ENCODE measurements around the gene SLC27A4.
"Not testable (repeated sequence)": the region's sequence is repeated elsewhere in the genome, so short reads cannot be mapped to it uniquely, and the experiment has no call there.

SLC27A4 gene

GRCh38 chr9:128325629-128326028 is 14.7 kb upstream of the SLC27A4 start:
- DNase-seq: no peak

GRCh38 chr9:128333451-128333869 is 6.9 kb upstream of the SLC27A4 start:
- DNase-seq: no peak

DNA sequence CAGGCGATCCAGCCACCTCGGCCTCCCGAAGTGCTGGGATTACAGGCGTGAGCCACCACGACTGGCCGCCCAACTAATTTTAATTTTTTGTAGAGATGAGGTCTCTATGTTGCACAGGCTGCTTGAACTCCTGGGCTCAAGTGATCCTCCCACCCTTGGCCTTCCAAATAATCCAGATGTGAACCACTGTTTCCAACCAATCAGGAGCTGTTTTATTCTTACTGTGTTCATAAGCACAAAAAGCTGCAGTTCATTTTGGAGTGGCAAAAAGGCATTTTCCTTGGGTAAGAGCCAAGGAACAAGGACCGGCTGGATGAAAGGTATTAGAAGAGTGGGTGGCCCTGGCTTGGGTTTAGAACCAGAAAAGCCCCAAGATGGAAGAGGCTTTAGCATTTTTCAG is 5.2 kb upstream of the SLC27A4 start:
- DNase-seq: no peak

GRCh38 chr9:128335914-128336313 is 4.4 kb upstream of the SLC27A4 start:
- no peak for DNase-seq

GRCh38 chr9:128337936-128338335 is 2.4 kb upstream of the SLC27A4 start:
- no peak for DNase-seq

DNA sequence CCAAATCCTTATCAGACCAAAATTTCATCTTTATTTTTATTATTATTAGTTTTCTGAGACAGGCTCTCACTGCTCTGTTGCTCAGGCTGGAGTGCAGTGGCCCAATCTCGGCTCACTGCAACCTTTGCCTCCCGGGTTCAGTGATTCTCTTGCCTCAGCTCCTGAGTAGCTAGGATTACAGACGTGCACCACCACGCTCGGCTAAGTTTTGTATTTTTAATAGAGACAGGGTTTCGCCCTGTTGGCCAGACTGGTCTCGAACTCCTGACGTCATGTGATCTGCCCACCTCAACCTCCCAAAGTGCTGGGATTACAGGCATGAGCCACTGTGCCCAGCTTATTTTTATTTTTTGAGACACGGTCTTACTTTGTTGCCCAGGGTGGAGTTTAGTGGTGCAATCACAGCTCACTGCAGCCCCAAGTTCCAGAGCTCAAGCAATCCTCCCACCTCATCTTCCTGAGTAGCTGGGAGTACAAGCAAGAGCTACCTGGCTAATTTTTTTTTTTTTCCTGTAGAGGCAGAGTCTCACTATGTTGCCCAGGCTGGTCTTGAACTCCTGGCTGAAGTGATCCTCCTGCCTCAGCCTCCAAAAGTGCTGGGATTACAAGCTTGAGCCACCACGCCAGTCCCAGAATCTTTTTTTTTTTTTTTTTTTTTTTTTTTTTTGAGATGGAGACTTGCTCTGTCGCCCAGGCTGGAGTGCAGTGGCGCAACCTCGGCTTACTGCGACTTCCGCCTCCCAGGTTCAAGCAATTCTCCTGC is 1.3 kb upstream of the SLC27A4 start:
- DNase-seq: not testable (repeated sequence)

- DNase-seq: no peak
Measured at GRCh38 chr9:128340691-128341434, 536 bp downstream of the SLC27A4 start.

- DNase-seq: peak; percentile 55
Measured at GRCh38 chr9:128341435-128341849, 1.1 kb downstream of the SLC27A4 start.

- DNase-seq: no peak
Measured at GRCh38 chr9:128342971-128343680, 2.8 kb downstream of the SLC27A4 start.

DNA sequence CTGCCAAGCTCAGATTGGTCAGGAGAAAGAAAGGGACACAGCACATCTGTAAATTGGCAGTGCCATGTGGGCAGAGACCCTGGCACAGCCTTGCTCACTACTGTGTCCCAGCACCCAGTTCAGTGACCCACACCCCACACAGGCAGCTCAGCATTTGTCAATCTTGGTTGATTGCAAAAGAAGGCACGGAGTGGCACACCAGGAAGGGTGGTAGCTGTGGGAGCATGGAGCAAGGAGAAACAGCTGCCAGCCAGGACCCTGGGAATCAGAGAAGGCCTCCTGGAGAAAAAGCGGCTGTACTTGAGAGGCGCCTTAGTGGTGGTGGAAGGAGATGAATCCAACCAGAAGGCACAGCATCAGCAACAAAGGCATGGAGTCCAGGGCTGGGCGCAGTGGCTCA is 3.5 kb downstream of the SLC27A4 start:
- no peak for DNase-seq

- DNase-seq: no peak
Measured at GRCh38 chr9:128344931-128345605, 4.7 kb downstream of the SLC27A4 start.

DNA sequence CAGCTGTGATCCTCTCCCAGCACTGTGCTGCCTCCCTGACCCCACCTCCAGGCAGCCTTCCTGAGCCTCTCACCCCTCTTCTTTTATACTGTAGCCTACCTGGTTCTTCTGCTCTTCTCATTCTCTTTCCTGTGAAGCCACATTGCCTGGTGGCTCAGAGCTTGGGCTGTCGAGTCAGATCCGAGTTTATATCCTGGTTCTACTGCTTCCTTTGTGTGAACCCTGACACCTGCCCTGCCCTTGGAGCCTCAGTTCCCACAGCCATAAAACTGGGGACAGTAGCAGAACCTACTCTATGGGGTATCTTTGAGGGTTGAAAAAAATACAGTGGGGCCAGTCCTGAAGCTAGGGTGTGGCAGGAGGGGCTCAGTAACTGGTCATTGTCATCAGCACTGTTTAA is 8.8 kb downstream of the SLC27A4 start:
- no peak for DNase-seq

GRCh38 chr9:128349772-128350171 is 9.4 kb downstream of the SLC27A4 start:
- DNase-seq: no peak

GRCh38 chr9:128355451-128355850 is 15.1 kb downstream of the SLC27A4 start:
- no peak for DNase-seq

GRCh38 chr9:128358090-128358489 is 17.8 kb downstream of the SLC27A4 start:
- no peak for DNase-seq

DNA sequence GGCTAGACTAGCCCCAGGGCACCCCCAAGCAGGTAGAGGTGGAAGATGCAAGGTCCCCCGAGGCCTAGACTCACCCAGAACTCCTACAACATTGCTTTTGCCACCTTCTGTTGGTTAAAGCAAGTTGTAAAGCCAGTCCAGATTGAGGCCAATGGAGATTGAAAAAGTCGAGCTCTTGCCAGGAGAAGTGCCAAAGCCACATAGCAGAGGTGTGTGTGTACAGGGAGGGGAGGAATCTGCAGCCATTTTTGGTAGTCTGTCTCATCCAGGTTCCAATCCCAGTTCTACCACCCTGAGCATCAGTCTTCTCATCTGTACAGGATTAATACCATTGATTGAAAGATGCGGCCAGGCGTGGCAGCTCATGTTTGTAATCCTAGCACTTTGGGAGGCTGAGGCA is 18.5 kb downstream of the SLC27A4 start:
- no peak for DNase-seq

- DNase-seq: no peak
Measured at GRCh38 chr9:128360826-128361225, 20.5 kb downstream of the SLC27A4 start.

DNA sequence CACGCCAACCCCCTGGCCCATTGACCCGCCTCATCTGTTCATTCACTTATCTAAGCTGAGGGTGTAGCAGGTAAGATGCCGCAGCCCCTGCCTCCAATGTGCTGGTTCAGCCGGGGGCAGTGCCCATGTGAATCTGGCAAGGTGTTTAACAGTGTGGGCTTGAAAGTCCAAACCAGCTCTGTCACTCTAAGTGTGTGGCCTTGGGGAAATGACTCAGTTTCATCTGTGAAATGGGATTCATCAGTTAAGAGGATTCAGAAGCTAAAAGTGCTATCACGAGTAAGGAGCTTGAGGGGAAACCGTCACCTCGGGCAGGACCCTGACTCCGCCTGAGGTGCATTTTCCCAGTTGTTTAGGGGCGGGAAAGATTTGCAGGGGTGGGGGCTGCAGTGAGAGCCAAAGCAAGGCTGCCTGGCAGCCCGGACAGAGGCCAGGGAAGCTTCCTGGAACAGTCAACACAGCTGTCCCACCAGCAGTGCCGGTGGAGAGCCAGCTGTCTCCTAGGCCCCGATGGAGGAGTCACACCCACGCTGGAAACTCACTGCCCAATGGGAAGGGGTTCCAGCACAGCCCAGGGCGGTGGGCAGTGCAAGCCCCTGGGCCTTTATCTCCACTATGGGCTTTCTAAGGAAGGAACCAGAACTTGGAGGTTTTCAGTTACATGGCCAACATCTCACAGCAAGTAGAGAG is 21.1 kb downstream of the SLC27A4 start:
- no peak for DNase-seq

DNA sequence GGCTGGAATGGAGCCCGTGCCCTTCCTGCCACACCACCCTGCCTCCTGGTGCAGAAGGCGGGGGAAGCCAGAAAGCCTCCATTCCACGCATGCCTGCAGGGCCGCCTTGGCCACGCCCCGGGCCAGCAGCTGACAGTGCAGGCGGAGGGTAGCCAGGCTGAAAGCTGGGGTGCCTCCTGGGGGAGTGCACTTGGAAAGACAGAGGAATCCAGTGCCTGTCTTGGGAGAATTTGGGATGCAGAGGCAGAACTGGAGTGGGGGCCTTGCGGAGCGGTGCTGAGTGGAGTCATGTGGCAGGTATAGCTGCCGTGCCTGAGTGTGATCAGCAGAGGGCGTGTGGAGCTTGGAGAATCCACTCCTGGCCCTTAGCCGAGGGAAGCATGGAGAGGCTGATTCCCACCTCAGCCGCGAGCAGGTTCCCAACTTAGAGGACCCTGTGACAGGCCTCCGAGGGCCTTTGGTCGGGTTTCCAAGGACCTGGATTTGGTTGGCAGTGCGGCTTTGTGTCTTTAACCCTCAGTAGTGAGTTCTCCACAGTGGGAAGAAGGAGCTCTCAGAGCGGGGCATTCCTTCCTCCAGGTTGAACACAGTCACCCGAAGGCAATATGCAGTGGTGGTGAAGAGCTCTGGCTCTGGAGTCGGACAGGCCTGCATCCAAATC is 21.8 kb downstream of the SLC27A4 start:
- DNase-seq: peak; percentile 64

DNA sequence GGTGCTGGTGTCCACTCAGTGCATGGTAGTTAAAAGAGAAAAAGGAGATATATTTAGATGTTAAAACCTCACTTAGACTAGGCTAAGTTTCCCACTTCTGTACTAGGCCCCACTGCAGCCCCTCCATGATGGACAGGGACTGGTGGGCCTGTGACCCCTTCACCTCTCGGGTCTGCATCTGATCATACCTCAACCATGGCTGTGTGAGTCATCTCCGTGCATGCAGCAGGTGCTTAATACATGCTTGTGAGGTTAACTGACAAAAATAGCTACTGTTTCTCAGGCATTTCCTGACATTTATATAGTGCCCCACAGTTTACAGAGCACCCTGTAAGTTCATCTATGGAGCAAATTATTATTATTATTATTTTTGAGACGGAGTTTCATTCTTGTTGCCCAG is 22.4 kb downstream of the SLC27A4 start:
- DNase-seq: no peak

DNA sequence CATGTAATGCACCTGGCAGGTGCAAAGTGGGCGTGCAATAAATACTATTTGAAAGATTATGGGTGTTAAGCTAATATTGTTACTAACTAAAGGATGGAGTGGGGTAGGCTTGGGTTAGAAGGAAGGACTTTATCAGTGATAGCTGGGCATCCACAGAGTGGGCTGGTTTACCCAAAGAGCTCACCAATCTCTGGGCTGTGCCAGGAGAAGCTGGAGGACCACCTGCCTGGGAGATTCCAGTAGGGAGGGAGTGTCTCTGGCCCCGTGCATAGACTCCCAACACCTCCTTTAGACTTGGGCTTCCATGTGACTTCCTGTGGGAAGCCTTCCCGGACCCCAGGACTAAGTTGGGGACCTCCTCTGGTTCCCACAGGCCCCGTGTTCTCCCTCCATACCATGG is 25.2 kb downstream of the SLC27A4 start:
- no peak for DNase-seq

Measured in NCI-H2029 treated with DMSO at 0.1 percent for 48 hours (cell line).